Left forelimb (tissue), 1 donor: ENCODE measurements around the gene CTNNBL1.
"Not testable (repeated sequence)": the region's sequence is repeated elsewhere in the genome, so short reads cannot be mapped to it uniquely, and the experiment has no call there.

Experiments
- DNase-seq: peaks from one replicate; pipeline ENCODE4 v3.0.0-alpha.2; 2018; ENCODE audit warnings: low spot score

CTNNBL1 gene

GRCh38 chr20:37677969-37678861 is 15.6 kb upstream of the CTNNBL1 start:
- DNase-seq, result no peak

- not testable (repeated sequence) for DNase-seq
Measured at GRCh38 chr20:37679751-37680150, 14.1 kb upstream of the CTNNBL1 start.

GRCh38 chr20:37680420-37680819 is 13.4 kb upstream of the CTNNBL1 start:
- no peak for DNase-seq

GRCh38 chr20:37681384-37682112 is 12.3 kb upstream of the CTNNBL1 start:
- DNase-seq, result no peak

GRCh38 chr20:37683146-37683545 is 10.7 kb upstream of the CTNNBL1 start:
- DNase-seq, result not testable (repeated sequence)

- no peak for DNase-seq
Measured at GRCh38 chr20:37686762-37687477, 6.9 kb upstream of the CTNNBL1 start.

- DNase-seq, result no peak
Measured at GRCh38 chr20:37687478-37687805, 6.4 kb upstream of the CTNNBL1 start.

GRCh38 chr20:37688093-37688492 is 5.7 kb upstream of the CTNNBL1 start:
- no peak for DNase-seq

GRCh38 chr20:37690626-37691369 is 3.0 kb upstream of the CTNNBL1 start:
- no peak for DNase-seq

GRCh38 chr20:37692459-37693166 is 1.2 kb upstream of the CTNNBL1 start:
- no peak for DNase-seq

- no peak for DNase-seq
Measured at GRCh38 chr20:37693242-37693634, 592 bp upstream of the CTNNBL1 start.

GRCh38 chr20:37695684-37696342 is 2.0 kb downstream of the CTNNBL1 start:
- no peak for DNase-seq

GRCh38 chr20:37697314-37697713 is 3.5 kb downstream of the CTNNBL1 start:
- no peak for DNase-seq

GRCh38 chr20:37699202-37699601 is 5.4 kb downstream of the CTNNBL1 start:
- DNase-seq, result no peak

GRCh38 chr20:37700301-37700700 is 6.5 kb downstream of the CTNNBL1 start:
- no peak for DNase-seq

GRCh38 chr20:37701676-37702075 is 7.8 kb downstream of the CTNNBL1 start:
- DNase-seq, result not testable (repeated sequence)

GRCh38 chr20:37702403-37703034 is 8.7 kb downstream of the CTNNBL1 start:
- no peak for DNase-seq

- DNase-seq, result no peak
Measured at GRCh38 chr20:37703035-37703845, 9.4 kb downstream of the CTNNBL1 start.

GRCh38 chr20:37704955-37705354 is 11.1 kb downstream of the CTNNBL1 start:
- DNase-seq, result no peak
